GM18867 (cell line): ENCODE data around the gene RFX1.
"Not testable (repeated sequence)": the region's sequence is repeated elsewhere in the genome, so short reads cannot be mapped to it uniquely, and the experiment has no call there.

Experiments
- ATAC-seq: cut with Tn5 transposase; IDR thresholded peaks from one replicate; pipeline ENCODE4 v1.9.1; 2021; ENCODE audit warnings: mild to moderate bottlenecking, moderate library complexity; ENCODE audit not compliant: unreplicated experiment

RFX1 gene

DNA sequence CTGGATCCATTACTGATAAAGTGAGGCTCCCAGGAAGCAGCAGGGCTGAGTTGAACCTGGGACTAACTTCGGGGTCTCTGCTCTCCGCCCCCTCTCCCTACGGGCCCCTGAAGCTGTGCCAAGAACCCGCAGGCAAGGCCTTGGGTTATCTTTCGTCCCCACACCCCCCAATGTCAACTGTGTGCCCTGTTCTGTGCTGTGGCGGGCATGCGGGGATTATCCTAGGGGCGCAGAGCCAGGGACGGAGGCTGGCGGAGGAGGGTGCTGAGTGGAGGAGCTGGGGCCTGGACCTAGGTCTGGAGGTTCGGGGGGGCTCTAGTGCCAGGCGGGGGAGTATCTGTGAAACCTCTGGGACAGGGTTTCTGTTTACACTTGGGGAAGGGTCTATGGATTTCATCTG, 26.4 kb downstream of the RFX1 start:
- ATAC-seq, result no peak

GRCh38 chr19:13979244-13979615, 26.9 kb downstream of the RFX1 start:
- no peak for ATAC-seq

DNA sequence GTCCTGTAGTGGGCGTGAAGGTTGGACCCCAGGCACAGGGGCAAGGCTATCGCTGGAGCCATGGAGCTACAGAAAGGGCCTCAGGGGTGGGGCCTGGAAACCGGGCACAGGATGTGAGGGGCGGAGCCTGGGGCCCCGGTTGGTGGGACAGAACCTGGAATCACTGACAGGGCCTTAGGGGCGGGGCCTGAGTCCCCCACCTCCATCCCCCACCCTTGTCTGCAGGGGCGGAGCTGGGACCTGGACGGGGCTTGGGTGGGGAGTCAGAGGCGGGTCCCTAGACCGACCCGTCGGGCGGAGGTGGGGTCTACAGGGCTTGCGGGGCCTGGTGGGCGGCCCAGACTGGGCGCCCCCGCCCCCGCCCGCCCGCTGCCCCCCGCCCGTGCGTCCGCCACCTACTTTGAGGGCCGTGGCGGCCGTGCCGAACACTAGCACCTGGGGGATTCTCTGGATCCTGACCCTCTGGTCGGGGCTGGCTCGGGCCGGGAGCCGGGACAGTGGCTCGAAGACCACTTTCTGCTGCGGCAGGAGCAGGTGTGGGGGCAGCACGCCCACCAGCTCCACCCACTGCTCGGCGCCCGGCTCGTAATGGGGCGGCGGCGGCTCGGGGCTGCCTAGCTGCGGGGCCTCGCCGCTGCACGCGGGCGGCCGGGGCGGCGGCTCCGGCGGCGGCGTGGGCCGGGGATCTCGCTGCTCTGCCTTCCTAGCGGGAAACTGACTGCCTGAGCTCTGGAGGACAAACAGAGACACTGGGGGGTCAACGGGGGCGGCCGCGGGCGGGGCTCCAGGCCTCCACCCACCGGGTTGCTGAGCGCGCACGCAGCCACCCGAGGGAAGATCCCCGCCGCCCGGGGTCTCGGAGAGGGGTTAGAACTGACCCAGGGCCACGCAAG, 27.5 kb downstream of the RFX1 start:
- no peak for ATAC-seq

DNA sequence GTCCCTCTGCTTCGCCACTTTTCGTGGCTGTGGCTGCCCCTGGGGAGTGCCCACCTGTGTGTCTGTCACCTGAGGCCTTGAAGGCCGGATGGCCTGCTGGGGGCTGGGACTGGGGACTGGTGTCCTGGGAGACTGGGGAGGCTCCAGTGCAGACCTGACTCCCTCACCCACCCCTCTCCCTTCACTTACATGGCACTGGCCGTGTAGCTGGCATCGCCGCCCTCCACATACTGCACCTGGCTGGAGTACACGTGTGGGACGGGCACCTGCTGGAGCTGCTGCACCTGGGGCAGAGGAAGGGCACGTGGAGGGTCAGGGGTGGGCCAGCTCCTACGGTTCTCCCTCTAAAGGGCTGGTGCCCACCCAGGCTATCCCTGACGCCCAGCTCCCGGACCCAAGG, 28.3 kb downstream of the RFX1 start:
- ATAC-seq, result no peak

- no peak for ATAC-seq
These were observed 29.7 kb downstream of the RFX1 start for GRCh38 chr19:13976446-13976845.

- ATAC-seq, result no peak
These were observed 30.2 kb downstream of the RFX1 start for GRCh38 chr19:13975870-13976269.

- ATAC-seq, result no peak
These were observed 32.0 kb downstream of the RFX1 start for GRCh38 chr19:13974073-13974472.

DNA sequence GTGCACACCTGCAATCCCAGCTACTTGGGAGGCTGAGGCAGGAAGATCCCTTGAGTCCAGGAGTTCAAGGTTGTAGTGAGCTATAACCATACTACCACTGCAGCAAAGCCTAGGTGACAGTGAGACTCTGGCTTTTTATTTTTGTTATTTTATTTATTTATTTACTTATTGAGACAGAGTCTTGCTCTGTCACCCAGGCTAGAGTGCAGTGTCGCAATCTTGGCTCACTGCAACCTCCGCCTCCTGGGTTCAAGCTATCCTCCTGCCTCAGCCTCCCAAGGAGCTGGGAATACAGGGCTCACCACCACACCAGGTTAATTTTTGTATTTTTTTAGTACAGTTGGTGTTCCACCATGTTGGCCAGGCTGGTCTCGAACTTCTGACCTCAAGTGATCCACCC, 32.6 kb downstream of the RFX1 start:
- not testable (repeated sequence) for ATAC-seq

DNA sequence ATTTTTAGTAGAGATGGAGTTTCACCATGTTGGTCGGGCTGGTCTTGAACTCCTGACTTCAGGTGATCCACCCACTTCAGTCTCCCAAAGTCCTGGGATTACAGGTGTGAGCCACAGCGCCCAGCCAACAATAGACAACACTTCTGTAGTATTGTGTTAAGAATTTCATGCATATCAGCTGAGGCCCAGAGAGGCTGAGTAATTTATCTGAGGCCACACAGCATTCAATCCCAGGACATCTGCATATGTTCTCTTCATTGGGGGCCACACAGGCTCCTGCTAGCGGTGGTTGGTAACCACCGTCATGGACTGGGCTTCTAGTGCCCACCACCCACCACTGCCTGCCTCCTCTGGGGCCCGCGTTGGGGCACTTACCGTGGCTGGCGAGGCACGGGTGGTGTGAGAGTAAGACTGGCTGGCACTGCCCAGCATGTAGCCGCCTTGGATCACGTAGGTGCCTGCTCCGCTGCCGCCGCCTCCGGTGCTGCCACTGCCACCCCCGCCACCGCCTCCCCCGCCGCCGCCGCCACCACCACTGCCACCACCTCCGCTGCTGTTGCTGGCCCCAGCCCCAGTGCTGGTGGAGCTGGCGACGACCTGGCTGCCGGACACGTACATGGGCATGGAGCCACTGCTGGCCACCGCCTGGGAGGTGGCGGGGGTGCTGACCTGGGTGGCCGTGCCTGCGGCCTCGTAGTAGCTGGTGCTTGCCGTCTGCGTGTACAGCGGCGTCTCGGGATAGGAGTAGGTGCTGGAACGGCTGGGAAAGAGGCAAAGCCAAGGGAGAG, 33.6 kb downstream of the RFX1 start:
- ATAC-seq, result no peak

- not testable (repeated sequence) for ATAC-seq
These were observed 34.3 kb downstream of the RFX1 start for GRCh38 chr19:13971868-13972267.

DNA sequence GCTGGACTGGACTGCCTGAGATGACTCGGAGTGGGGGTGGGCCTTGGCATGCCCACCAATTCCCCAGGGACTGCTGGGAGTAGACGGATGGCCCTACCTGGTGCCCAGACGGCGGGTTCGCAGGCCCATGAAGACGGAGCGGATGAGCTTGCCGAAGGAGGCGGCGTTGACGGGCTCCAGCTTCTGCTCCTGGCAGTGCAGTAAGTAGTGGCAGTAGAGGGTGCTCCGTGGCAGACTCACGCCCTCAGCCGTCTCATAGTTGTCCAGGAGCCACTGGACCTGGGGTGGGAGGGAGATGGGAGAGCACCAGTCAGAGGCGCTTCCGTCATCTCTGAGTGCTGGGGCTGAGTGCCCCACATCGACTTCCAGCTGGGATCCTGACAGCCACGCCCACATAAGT, 36.2 kb downstream of the RFX1 start:
- ATAC-seq, result no peak

DNA sequence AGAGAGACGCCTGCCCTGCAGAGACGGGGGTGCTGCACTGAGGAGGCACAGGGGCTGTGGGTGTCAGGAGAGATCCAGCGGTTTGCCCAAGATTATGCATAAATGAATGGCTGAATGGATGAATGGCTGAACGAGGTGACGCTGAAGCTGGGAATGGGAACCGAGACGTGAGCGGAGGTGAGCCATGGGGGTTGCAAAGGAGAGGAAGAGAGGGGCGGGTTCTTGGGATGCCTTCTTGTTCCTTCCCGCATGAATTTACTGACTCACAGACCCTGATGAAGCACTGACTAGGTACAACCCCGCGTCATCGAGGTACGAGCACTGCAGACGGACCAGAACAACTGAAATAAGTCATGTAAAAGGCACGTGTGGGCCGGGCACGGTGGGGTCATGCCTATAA, 37.1 kb downstream of the RFX1 start:
- no peak for ATAC-seq

GRCh38 chr19:13968383-13968935, 37.7 kb downstream of the RFX1 start:
- ATAC-seq, result no peak

- ATAC-seq, result not testable (repeated sequence)
These were observed 38.9 kb downstream of the RFX1 start for GRCh38 chr19:13967206-13967605.

DNA sequence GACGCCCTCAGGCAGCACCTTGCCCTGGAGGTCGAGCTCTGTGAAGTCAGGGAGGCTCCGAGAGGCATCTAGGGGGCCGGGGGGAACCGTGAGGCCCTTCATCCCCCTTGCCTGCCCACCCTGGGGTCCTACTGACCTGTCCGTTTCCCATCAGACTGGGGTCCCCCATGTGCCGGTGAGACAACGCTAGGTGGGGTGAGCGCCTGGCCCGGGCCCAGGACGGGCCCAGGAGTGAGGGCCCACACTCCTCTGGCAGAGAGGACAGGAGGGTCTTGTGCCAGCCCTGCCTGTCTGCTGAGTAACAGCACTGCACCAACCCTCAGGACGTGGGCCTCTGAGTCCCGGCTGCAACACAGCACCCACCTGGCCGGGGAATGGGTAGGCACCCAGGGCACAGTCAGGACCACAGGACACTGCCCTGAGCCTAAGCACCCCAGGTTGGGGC, 39.4 kb downstream of the RFX1 start:
- ATAC-seq, result no peak

- no peak for ATAC-seq
These were observed 40.0 kb downstream of the RFX1 start for GRCh38 chr19:13965926-13966683.

GRCh38 chr19:13965377-13965896, 40.7 kb downstream of the RFX1 start:
- ATAC-seq, result no peak

DNA sequence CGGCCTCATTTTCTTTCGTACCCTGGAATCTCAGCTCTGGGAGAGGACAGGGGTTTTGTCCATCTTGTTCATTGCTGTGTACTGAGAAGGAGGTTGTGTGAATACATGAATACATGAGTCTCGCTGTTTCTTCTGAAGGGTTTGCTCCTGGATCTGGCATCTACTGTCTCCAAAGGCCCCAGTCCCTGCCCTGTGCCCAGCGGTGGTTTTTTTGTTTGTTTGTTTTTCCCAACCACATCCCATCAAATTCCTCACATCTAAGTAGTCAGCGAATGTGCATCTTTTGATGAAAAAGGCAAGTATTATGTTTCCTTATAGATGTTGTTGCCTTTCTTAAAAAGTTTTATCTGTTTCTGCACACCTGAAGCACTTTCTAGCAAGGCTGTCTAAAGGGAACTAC, 41.3 kb downstream of the RFX1 start:
- no peak for ATAC-seq

DNA sequence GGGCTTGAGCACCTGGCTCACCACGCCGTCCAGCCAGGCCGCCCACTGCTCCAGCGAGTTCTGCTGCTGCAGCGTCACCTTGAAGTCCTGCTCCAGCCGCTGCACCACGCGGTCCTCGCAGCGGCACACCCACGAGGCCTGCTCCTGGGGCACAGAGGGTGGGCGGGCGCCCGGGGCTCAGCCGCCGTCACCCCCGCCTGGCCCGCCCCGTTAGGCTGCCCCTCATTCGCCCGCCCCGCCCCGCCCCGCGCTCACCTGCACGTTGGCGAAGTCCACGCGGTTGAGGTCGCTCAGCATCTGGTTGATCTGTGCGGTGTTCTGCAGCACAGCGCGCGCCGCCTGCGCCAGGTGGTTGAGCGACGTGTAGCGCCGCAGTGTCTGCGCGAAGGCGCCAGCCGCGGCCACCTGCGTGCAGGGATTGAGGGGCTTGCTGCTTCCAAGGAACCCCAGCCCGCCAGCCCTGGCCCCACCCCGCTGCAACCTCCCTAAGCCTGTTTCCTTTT, 42.5 kb downstream of the RFX1 start:
- ATAC-seq, result no peak
